Measurements from ENCODE around the gene PLCB4. TPM values are rescaled to one million over a fixed set of nuclear protein-coding genes. Genes with fewer than 3 reads are reported as not detected.

The PLCB4 gene
- total and polyA plus RNA-seq, 2 donors (not counting 1 experiment from before 2014, with no cell fraction given) = 7.3 to 13.7 TPM

DNA sequence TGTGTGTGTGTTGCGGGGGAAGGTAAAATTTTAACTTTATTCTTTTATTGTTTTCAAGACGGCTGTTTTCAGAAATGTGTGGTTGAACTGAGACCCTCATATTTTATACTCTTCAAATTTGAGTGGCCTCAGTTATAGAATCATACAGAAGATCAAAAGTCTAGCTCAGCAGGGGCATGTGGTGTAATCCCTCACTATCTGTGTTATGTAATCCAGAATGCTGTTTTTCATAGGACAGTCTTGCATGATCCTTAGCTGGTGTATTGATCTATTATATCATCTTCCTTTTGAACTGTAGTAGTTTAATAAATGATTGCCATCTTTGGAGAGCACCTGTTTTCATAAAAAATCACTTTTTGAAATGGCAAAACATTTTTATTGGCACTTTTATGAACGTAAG, 1.4 kb downstream of the PLCB4 start:
- H3K9me3 ChIP-seq (ENCODE audit: control insufficient read depth, insufficient read depth, low read depth, low read length) = no peaks in the 10 kb centered on the region
- peaks cover 13% of the 10 kb centered on the region for H3K79me2 ChIP-seq (ENCODE audit: control insufficient read depth, insufficient read depth, low read length)
- DNase-seq (ENCODE audit: low read depth in 2 of 2) = no peak
- no peaks in the 10 kb centered on the region for H4K20me1 ChIP-seq (ENCODE audit: control insufficient read depth, extremely low read depth, insufficient read depth, low read length)
- no peak for TF ChIP-seq EZH2 (IDR thresholded peaks at IDR 0.05; ENCODE audit: low read length, missing control alignments)
- TF ChIP-seq, protein P1, sequence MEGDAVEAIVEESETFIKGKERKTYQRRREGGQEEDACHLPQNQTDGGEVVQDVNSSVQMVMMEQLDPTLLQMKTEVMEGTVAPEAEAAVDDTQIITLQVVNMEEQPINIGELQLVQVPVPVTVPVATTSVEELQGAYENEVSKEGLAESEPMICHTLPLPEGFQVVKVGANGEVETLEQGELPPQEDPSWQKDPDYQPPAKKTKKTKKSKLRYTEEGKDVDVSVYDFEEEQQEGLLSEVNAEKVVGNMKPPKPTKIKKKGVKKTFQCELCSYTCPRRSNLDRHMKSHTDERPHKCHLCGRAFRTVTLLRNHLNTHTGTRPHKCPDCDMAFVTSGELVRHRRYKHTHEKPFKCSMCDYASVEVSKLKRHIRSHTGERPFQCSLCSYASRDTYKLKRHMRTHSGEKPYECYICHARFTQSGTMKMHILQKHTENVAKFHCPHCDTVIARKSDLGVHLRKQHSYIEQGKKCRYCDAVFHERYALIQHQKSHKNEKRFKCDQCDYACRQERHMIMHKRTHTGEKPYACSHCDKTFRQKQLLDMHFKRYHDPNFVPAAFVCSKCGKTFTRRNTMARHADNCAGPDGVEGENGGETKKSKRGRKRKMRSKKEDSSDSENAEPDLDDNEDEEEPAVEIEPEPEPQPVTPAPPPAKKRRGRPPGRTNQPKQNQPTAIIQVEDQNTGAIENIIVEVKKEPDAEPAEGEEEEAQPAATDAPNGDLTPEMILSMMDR (conservative IDR thresholded peaks at IDR 0.05 in 1 of 2, IDR thresholded peaks at IDR 0.05 in 1 of 2; ENCODE audit: low read depth in 1 of 2, low read length in 2 of 2) = no peak
- no peak overlapping the region for H2AFZ ChIP-seq (ENCODE audit: low read length)
- no peaks in the 10 kb centered on the region for H3K27me3 ChIP-seq (ENCODE audit: control insufficient read depth, insufficient read depth, low read length)
- peak overlapping the region; percentile 32 for H3K4me2 ChIP-seq (ENCODE audit: extremely low read depth, insufficient read depth, low read length)
- H3K36me3 ChIP-seq (ENCODE audit: control insufficient read depth, insufficient read depth, low read length) = no peaks in the 10 kb centered on the region
- peak overlapping the region in 2 of 4 experiments; percentile 4 to 85 for H3K4me3 ChIP-seq (replicated peaks in 1 of 4; ENCODE audit: control extremely low read depth in 1 of 4, insufficient read depth in 1 of 4, low read depth in 3 of 4, low read length in 4 of 4)
- H3K27ac ChIP-seq (ENCODE audit: insufficient read depth, low read length) = no peak overlapping the region
- peaks cover 6% of the 10 kb centered on the region for H3K4me1 ChIP-seq (ENCODE audit: control insufficient read depth, extremely low read depth, insufficient read depth, low read length)
- H3K9ac ChIP-seq (ENCODE audit: insufficient read depth, low read length) = no peak overlapping the region

DNA sequence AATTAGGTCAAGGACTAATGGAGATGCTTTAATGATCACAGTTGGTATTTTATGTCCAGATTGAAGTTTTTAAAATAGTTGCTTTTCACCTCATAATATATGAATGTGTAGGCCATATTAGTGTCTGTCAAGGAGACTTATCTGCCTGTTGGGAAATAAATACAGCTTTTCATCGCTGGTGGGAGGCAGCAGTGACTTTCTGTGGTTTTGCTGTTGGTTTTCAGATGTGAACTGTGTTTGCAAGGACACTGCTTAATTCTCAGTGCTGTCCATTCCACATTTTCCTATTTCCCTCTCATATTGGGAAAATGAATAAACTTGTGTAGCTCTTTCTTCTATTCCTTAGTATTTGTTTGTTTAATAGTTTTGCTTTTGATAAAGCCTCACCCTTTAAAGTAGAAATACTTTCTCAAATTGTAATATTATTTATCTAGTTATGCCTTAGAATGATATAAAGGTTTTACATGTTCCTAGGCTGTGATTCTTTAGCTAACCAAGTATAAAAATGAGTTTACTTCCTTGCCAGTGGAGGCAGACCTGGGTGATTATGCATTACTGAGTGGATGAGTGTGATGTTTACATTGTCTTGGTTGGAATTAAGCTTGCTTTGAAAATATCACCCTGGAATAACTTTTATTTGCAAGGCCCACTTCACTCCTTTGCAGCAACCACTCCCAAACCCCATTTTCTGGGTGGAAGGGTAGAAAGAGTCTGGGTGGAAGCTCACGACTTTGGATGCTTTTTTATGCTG, 3.3 kb downstream of the PLCB4 start:
- H3K9ac ChIP-seq (ENCODE audit: insufficient read depth, low read length) = no peak overlapping the region
- H3K9me3 ChIP-seq (ENCODE audit: control insufficient read depth, insufficient read depth, low read depth, low read length) = no peaks in the 10 kb centered on the region
- H3K27ac ChIP-seq (ENCODE audit: insufficient read depth, low read length) = no peak overlapping the region
- no peak overlapping the region for H3K4me2 ChIP-seq (ENCODE audit: extremely low read depth, insufficient read depth, low read length)
- H2AFZ ChIP-seq (ENCODE audit: low read length) = no peak overlapping the region
- H4K20me1 ChIP-seq (ENCODE audit: control insufficient read depth, extremely low read depth, insufficient read depth, low read length) = no peaks in the 10 kb centered on the region
- peaks cover 6% of the 10 kb centered on the region for H3K4me1 ChIP-seq (ENCODE audit: control insufficient read depth, extremely low read depth, insufficient read depth, low read length)
- TF ChIP-seq EZH2 (IDR thresholded peaks at IDR 0.05; ENCODE audit: low read length, missing control alignments) = no peak
- H3K36me3 ChIP-seq (ENCODE audit: control insufficient read depth, insufficient read depth, low read length) = no peaks in the 10 kb centered on the region
- H3K27me3 ChIP-seq (ENCODE audit: control insufficient read depth, insufficient read depth, low read length) = no peaks in the 10 kb centered on the region
- peaks cover 13% of the 10 kb centered on the region for H3K79me2 ChIP-seq (ENCODE audit: control insufficient read depth, insufficient read depth, low read length)
- peak in 1 of 2 donors; percentile 23 for DNase-seq (ENCODE audit: low read depth in 2 of 2)
- H3K4me3 ChIP-seq (replicated peaks in 1 of 4; ENCODE audit: control extremely low read depth in 1 of 4, insufficient read depth in 1 of 4, low read depth in 3 of 4, low read length in 4 of 4) = no peak overlapping the region

DNA sequence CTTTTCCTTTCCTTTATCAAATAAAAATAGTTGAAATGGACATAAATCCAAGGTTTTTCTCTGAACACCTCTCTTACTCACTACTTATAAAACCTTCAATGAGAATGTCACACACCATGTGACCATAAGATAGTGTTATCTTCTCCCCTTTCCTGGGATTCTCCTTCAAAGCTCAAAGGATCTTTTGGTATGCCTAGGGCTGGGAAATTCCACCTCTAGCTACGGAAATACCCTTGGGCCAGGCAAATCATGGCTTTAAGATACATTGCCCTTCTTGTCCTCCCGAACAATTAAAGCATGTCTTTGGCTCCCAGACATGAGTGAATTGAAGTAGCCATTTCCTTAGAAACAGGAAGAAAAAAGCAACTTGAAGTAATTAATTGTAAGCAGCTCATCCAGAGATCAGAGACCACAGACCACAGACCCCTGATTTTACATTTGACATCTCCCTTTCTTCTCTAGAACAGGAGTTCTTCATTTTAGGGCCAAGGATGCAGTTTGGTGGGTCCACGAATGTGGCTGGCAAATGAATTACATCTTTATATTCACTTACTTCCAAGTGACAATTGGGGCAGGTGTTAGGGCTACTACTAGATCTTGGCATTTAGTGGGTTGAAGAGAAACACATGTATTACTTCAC, 4.1 kb downstream of the PLCB4 start:
- no peak overlapping the region for H3K4me3 ChIP-seq (replicated peaks in 1 of 4; ENCODE audit: control extremely low read depth in 1 of 4, insufficient read depth in 1 of 4, low read depth in 3 of 4, low read length in 4 of 4)
- H2AFZ ChIP-seq (ENCODE audit: low read length) = no peak overlapping the region
- H3K36me3 ChIP-seq (ENCODE audit: control insufficient read depth, insufficient read depth, low read length) = no peaks in the 10 kb centered on the region
- DNase-seq (ENCODE audit: low read depth in 2 of 2) = no peak
- H3K4me1 ChIP-seq (ENCODE audit: control insufficient read depth, extremely low read depth, insufficient read depth, low read length) = peaks cover 2% of the 10 kb centered on the region
- TF ChIP-seq EZH2 (IDR thresholded peaks at IDR 0.05; ENCODE audit: low read length, missing control alignments) = no peak
- TF ChIP-seq, protein P1 (conservative IDR thresholded peaks at IDR 0.05 in 1 of 2, IDR thresholded peaks at IDR 0.05 in 1 of 2; ENCODE audit: low read depth in 1 of 2, low read length in 2 of 2) = no peak
- H3K9me3 ChIP-seq (ENCODE audit: control insufficient read depth, insufficient read depth, low read depth, low read length) = no peaks in the 10 kb centered on the region
- H3K9ac ChIP-seq (ENCODE audit: insufficient read depth, low read length) = no peak overlapping the region
- H3K27me3 ChIP-seq (ENCODE audit: control insufficient read depth, insufficient read depth, low read length) = no peaks in the 10 kb centered on the region
- H3K27ac ChIP-seq (ENCODE audit: insufficient read depth, low read length) = no peak overlapping the region
- no peak overlapping the region for H3K4me2 ChIP-seq (ENCODE audit: extremely low read depth, insufficient read depth, low read length)
- H4K20me1 ChIP-seq (ENCODE audit: control insufficient read depth, extremely low read depth, insufficient read depth, low read length) = no peaks in the 10 kb centered on the region
- H3K79me2 ChIP-seq (ENCODE audit: control insufficient read depth, insufficient read depth, low read length) = peaks cover 13% of the 10 kb centered on the region

All from fibroblast of lung (primary cell).